HEK293T (cell line): ENCODE measurements around the gene ANXA6.

ENCODE experiments used
- CTCF ChIA-PET: fragments of 350-600 bp; formaldehyde crosslinking; extraction: SDS; loops from one replicate; lab custom pipeline; 2021; ENCODE audit warnings: antibody characterized with exemption, inconsistent platforms; lab: Yijun Ruan, JAX
- POLR2A ChIA-PET: fragments of 350-600 bp; formaldehyde crosslinking; extraction: SDS; loops from one replicate; lab custom pipeline; 2020; ENCODE audit warnings: antibody characterized with exemption, inconsistent platforms; lab: Yijun Ruan, JAX
- DNase-seq: peaks from one replicate; pipeline ENCODE4 v3.0.0; 2012; ENCODE audit warnings: mixed read lengths; ENCODE audit errors: extremely low spot score
- ARNT ChIP-seq: fragments of 450-650 bp; IDR thresholded peaks from 2 replicates; pipeline ENCODE4 v1.6.1; 2017; ENCODE audit warnings: mild to moderate bottlenecking
- BHLHE40 ChIP-seq: fragments of 450-650 bp; IDR thresholded peaks from 2 replicates; pipeline ENCODE4 v1.6.1; 2016; ENCODE audit warnings: mild to moderate bottlenecking, moderate library complexity, borderline replicate concordance
- CTBP1 ChIP-seq: fragments of 450-650 bp; IDR thresholded peaks from 2 replicates; pipeline ENCODE4 v1.6.1; 2016; ENCODE audit warnings: borderline replicate concordance
- ELF4 ChIP-seq: fragments of 450-650 bp; IDR thresholded peaks from 2 replicates; pipeline ENCODE4 v1.6.1; 2017; ENCODE audit warnings: antibody characterized with exemption
- FOXA1 ChIP-seq: fragments of 450-650 bp; IDR thresholded peaks from 2 replicates; pipeline ENCODE4 v1.6.1; 2016; ENCODE audit warnings: mild to moderate bottlenecking
- FOXK2 ChIP-seq: fragments of 450-650 bp; IDR thresholded peaks from 2 replicates; pipeline ENCODE4 v1.6.1; 2016; ENCODE audit warnings: mild to moderate bottlenecking
- FOXM1 ChIP-seq: fragments of 450-650 bp; IDR thresholded peaks from 2 replicates; pipeline ENCODE4 v1.6.1; 2017; ENCODE audit warnings: mild to moderate bottlenecking, borderline replicate concordance
- HDGF ChIP-seq: fragments of 450-650 bp; IDR thresholded peaks from 2 replicates; pipeline ENCODE4 v1.6.1; 2017; ENCODE audit warnings: antibody characterized with exemption, borderline replicate concordance
- L3MBTL2 ChIP-seq: fragments of 450-650 bp; conservative IDR thresholded peaks from 2 replicates; pipeline ENCODE4 v1.6.1; 2016; ENCODE audit warnings: mild to moderate bottlenecking
- LEF1 ChIP-seq: fragments of 450-650 bp; IDR thresholded peaks from 2 replicates; pipeline ENCODE4 v1.6.1; 2017; ENCODE audit warnings: mild to moderate bottlenecking, borderline replicate concordance
- NFRKB ChIP-seq: fragments of 450-650 bp; IDR thresholded peaks from 2 replicates; pipeline ENCODE4 v1.6.1; 2016; ENCODE audit warnings: mild to moderate bottlenecking, moderate library complexity
- PKNOX1 ChIP-seq: fragments of 450-650 bp; IDR thresholded peaks from 2 replicates; pipeline ENCODE4 v1.6.1; 2016
- SP1 ChIP-seq: fragments of 450-650 bp; IDR thresholded peaks from 2 replicates; pipeline ENCODE4 v1.6.1; 2017
- SUZ12 ChIP-seq: fragments of 450-650 bp; IDR thresholded peaks from 2 replicates; pipeline ENCODE4 v1.6.1; 2016; ENCODE audit warnings: mild to moderate bottlenecking
- TARDBP ChIP-seq: fragments of 450-650 bp; IDR thresholded peaks from 2 replicates; pipeline ENCODE4 v1.6.1; 2016
- ZNF384 ChIP-seq: fragments of 450-650 bp; IDR thresholded peaks from 2 replicates; pipeline ENCODE4 v1.6.1; 2016

Gene ANXA6

GRCh38 chr5:151126199-151126645 is 31.4 kb downstream of the ANXA6 start:
- DNase-seq: peak; percentile 69
- no peak for TF ChIP-seq PKNOX1
- TF ChIP-seq FOXK2: no peak
- TF ChIP-seq SUZ12: no peak
- TF ChIP-seq HDGF: no peak
- no peak for TF ChIP-seq ELF4
- TF ChIP-seq ZNF384: no peak
- no peak for TF ChIP-seq TARDBP
- TF ChIP-seq ARNT: no peak
- TF ChIP-seq SP1: no peak
- CTCF ChIA-PET: interaction anchor here (1.0 to 2.8 kb wide), 21 partner anchors 9 to 190 kb away, joined by 3 to 91 read pairs (median 6); partner anchors contain the start of gene ANXA6
- POLR2A ChIA-PET: interaction anchor here (1.0 to 1.4 kb wide), 3 partner anchors 31 to 113 kb away, joined by 3 to 8 read pairs (median 4); partner anchors contain the start of gene ANXA6

- no peak for DNase-seq
- TF ChIP-seq LEF1 (no peak), CTBP1 (no peak), SUZ12 (no peak), TARDBP (no peak), HDGF (no peak), BHLHE40 (no peak), FOXA1 (no peak), ARNT (no peak)
- CTCF ChIA-PET: interaction anchor here (1.0 to 2.8 kb wide), 20 partner anchors 9 to 527 kb away, joined by 3 to 91 read pairs (median 6); partner anchors contain the start of gene ANXA6
- POLR2A ChIA-PET: interaction anchor here (1.0 to 1.4 kb wide), 3 partner anchors 32 to 113 kb away, joined by 3 to 8 read pairs (median 4); partner anchors contain the start of gene ANXA6
Observed at GRCh38 chr5:151125421-151125820, 32.2 kb downstream of the ANXA6 start.

GRCh38 chr5:151123897-151124751 is 33.5 kb downstream of the ANXA6 start:
- no peak for DNase-seq
- CTCF ChIA-PET: no interaction called here
- POLR2A ChIA-PET: interaction anchor here (1.1 kb wide), 1 partner anchor 34 kb away, joined by 4 read pairs; the partner anchor contains the start of gene ANXA6
- no peak for TF ChIP-seq ZNF384
- TF ChIP-seq FOXA1: no peak

- DNase-seq: no peak
- POLR2A ChIA-PET: no interaction called here
- CTCF ChIA-PET: no interaction called here
- no peak for TF ChIP-seq CTBP1
- no peak for TF ChIP-seq ARNT
Observed at GRCh38 chr5:151122828-151123227, 34.8 kb downstream of the ANXA6 start.

- no peak for TF ChIP-seq FOXK2
- no peak for TF ChIP-seq FOXM1
- no peak for TF ChIP-seq SUZ12
- TF ChIP-seq ARNT: no peak
- no peak for TF ChIP-seq ELF4
- TF ChIP-seq TARDBP: no peak
- TF ChIP-seq FOXA1: no peak
- TF ChIP-seq HDGF: no peak
- no peak for TF ChIP-seq CTBP1
- TF ChIP-seq ZNF384: no peak
- no peak for TF ChIP-seq L3MBTL2
- TF ChIP-seq PKNOX1: no peak
- no peak for TF ChIP-seq LEF1
- TF ChIP-seq NFRKB: no peak
- TF ChIP-seq SP1: no peak
- TF ChIP-seq BHLHE40: no peak
- ChIA-PET POLR2A (no interaction called here), CTCF (interaction anchor here (0.6 to 1.5 kb wide), 3 partner anchors 70 to 484 kb away, joined by 3 read pairs; no protein-coding TSS in a partner anchor)
- DNase-seq: no peak
Observed at GRCh38 chr5:151121665-151122064, 35.9 kb downstream of the ANXA6 start.

- no peak for DNase-seq
- no peak for TF ChIP-seq FOXM1
- TF ChIP-seq SUZ12: no peak
- no peak for TF ChIP-seq FOXK2
- TF ChIP-seq NFRKB: no peak
- TF ChIP-seq LEF1: no peak
- TF ChIP-seq ELF4: no peak
- TF ChIP-seq L3MBTL2: no peak
- TF ChIP-seq FOXA1: no peak
- no peak for TF ChIP-seq ARNT
- no peak for TF ChIP-seq TARDBP
- TF ChIP-seq CTBP1: no peak
- TF ChIP-seq SP1: no peak
- TF ChIP-seq BHLHE40: no peak
- POLR2A ChIA-PET: no interaction called here
- CTCF ChIA-PET: interaction anchor here (1.5 kb wide), 1 partner anchor 72 kb away, joined by 3 read pairs; no protein-coding TSS in a partner anchor
Observed at GRCh38 chr5:151121095-151121494, 36.5 kb downstream of the ANXA6 start.
